PFSK-1 (cell line): Measurements from ENCODE around the gene LENG8.

Experiments
- FOXP2 ChIP-seq: optimal IDR thresholded peaks from 2 replicates; pipeline ENCODE3; 2011; ENCODE audit warnings: borderline replicate concordance, control low read depth, inconsistent platforms; ENCODE audit not compliant: insufficient read depth; ENCODE audit errors: extremely low read length, extremely low read depth
- POLR2AphosphoS5 ChIP-seq: IDR thresholded peaks from 2 replicates; pipeline ENCODE4 v1.6.1; 2012; ENCODE audit warnings: low read depth, mild to moderate bottlenecking, control low read depth, low read length, moderate library complexity
- REST ChIP-seq, 2 experiments: IDR thresholded peaks; 2 replicates each; pipeline versions ENCODE4 v1.6.1 to v1.8.0; 2011 to 2012; ENCODE audit warnings: low read depth in 2 of 2, low read length in 2 of 2, control low read depth in 1 of 2, inconsistent platforms in 1 of 2, mild to moderate bottlenecking in 1 of 2, moderate library complexity in 1 of 2; ENCODE audit not compliant: insufficient read depth in 1 of 2
- SIN3A ChIP-seq: IDR thresholded peaks from 2 replicates; pipeline ENCODE4 v1.6.1; 2012; ENCODE audit warnings: mild to moderate bottlenecking, low read length, moderate library complexity, borderline replicate concordance; ENCODE audit not compliant: insufficient read depth
- TAF1 ChIP-seq: IDR thresholded peaks from 2 replicates; pipeline ENCODE4 v1.6.1; 2012; ENCODE audit warnings: low read length, control low read depth, borderline replicate concordance; ENCODE audit not compliant: insufficient read depth

Gene LENG8

GRCh38 chr19:54427586-54427985 lies 21.4 kb upstream of the LENG8 start:
- TF ChIP-seq FOXP2: no peak
- no peak for TF ChIP-seq POLR2AphosphoS5
- TF ChIP-seq SIN3A: no peak
- TF ChIP-seq REST (IDR thresholded peaks at IDR 0.05; ENCODE audit: insufficient read depth in 1 of 2, low read depth in 2 of 2, low read length in 2 of 2): no peak
- no peak for TF ChIP-seq TAF1

GRCh38 chr19:54428323-54429175 lies 20.4 kb upstream of the LENG8 start:
- no peak for TF ChIP-seq REST (IDR thresholded peaks at IDR 0.05; ENCODE audit: insufficient read depth in 1 of 2, low read depth in 2 of 2, low read length in 2 of 2)
- TF ChIP-seq SIN3A: no peak
- no peak for TF ChIP-seq TAF1
- no peak for TF ChIP-seq POLR2AphosphoS5
- no peak for TF ChIP-seq FOXP2

GRCh38 chr19:54429176-54429495 lies 19.9 kb upstream of the LENG8 start:
- TF ChIP-seq FOXP2 (no peak), SIN3A (no peak), POLR2AphosphoS5 (no peak), TAF1 (no peak), REST (IDR thresholded peaks at IDR 0.05; ENCODE audit: insufficient read depth in 1 of 2, low read depth in 2 of 2, low read length in 2 of 2) (no peak)

- TF ChIP-seq TAF1: no peak
- TF ChIP-seq SIN3A: no peak
- TF ChIP-seq FOXP2: no peak
- no peak for TF ChIP-seq REST (IDR thresholded peaks at IDR 0.05; ENCODE audit: insufficient read depth in 1 of 2, low read depth in 2 of 2, low read length in 2 of 2)
- no peak for TF ChIP-seq POLR2AphosphoS5
Measured at GRCh38 chr19:54429545-54430227, 19.3 kb upstream of the LENG8 start.
